Naive B cell (primary cell): ENCODE measurements around the gene CMSS1. TPM values are rescaled to one million over a fixed set of nuclear protein-coding genes. Genes with fewer than 3 reads are reported as not detected.

Experiments used
- ATAC-seq, 2 donors: fragments of 150-1000 bp; cut with Tn5 transposase; 2 replicates each; pipeline ENCODE4 v1.10.0; 2021; ENCODE audit warnings: low read depth in 2 of 2, mild to moderate bottlenecking in 2 of 2, moderate library complexity in 2 of 2
- DNase-seq: peaks from one replicate; pipeline ENCODE4 v3.0.0; 2022
- H3K27ac Mint-ChIP-seq, 6 donors: one replicate each; pipeline ENCODE4 v1.8.0; 2020 to 2022; ENCODE audit warnings: mild to moderate bottlenecking in 6 of 6, mixed read lengths in 6 of 6, moderate library complexity in 5 of 6, inconsistent platforms in 2 of 6
- H3K27me3 Mint-ChIP-seq, 3 donors: one replicate each; pipeline ENCODE4 v1.8.0; 2021 to 2022; ENCODE audit warnings: mixed read lengths in 3 of 3, mild to moderate bottlenecking in 1 of 3
- H3K36me3 Mint-ChIP-seq, 2 donors: one replicate each; pipeline ENCODE4 v1.8.0; 2020 to 2022; ENCODE audit warnings: mixed read lengths in 2 of 2, inconsistent platforms in 1 of 2, mild to moderate bottlenecking in 1 of 2
- H3K4me1 Mint-ChIP-seq, 3 donors: one replicate each; pipeline ENCODE4 v1.8.0; 2020 to 2022; ENCODE audit warnings: mixed read lengths in 3 of 3, inconsistent platforms in 1 of 3, mild to moderate bottlenecking in 1 of 3, moderate library complexity in 1 of 3
- H3K4me3 Mint-ChIP-seq, 8 donors: one replicate each; pipeline ENCODE4 v1.8.0; 2020 to 2022; ENCODE audit warnings: mild to moderate bottlenecking in 8 of 8, mixed read lengths in 8 of 8, moderate library complexity in 8 of 8, inconsistent platforms in 2 of 8
- H3K9me3 Mint-ChIP-seq, 7 donors: one replicate each; pipeline ENCODE4 v1.8.0; 2020 to 2022; ENCODE audit warnings: mixed read lengths in 7 of 7, mild to moderate bottlenecking in 5 of 7, inconsistent platforms in 2 of 7, moderate library complexity in 1 of 7
- polyA plus RNA-seq, 6 donors: library from polyadenylated mRNA; unstranded; fragments of 300-500 nt; fragmentation: Illumina TruSeq; gene quantifications; one replicate each; pipeline ENCODE4 v1.2.3, GENCODE V29; 2021; ENCODE audit warnings: low read depth in 6 of 6

CMSS1 gene
- polyA plus RNA-seq, 6 donors from 2014 or later = 18.6 to 80.3 (median 26.7) TPM

DNA sequence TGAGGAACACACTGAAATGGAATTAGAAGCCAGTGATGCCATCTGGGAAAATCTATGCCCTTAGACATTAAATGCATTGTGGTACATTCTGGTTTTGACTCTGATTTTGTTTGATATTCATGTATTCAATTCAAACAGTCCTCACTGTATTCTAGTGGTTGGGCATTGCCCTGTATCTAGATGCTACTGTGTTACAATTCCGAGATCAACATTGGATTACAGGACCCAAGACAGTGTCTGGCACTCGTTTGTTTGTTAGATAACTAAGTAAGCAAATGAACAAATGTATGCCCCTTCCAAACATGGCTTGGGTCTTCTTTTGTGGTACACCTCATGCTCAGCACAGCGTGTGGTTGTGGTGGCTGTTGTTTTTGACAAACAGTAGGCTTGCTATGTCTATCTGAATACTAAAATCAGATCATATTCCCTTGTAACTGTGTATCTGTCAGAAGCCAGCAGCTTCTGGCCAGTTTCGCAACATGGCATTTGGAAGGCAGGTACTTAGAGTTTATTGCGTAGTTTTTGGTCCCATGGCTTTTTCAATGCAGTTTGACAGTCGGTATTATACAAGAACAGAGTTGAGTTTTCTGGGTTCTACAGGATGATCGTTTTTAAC lies 290.9 kb downstream of the CMSS1 start:
- Mint-ChIP-seq H3K36me3 (no peaks in the 10 kb centered on the region), H3K4me3 (no peak overlapping the region), H3K4me1 (peaks cover 14 to 25% (median 21%) of the 10 kb centered on the region in 3 donors), H3K27ac (no peak overlapping the region), H3K27me3 (no peaks in the 10 kb centered on the region), H3K9me3 (no peaks in the 10 kb centered on the region)
- no peak for DNase-seq
- no peak for ATAC-seq

GRCh38 chr3:100110162-100110561 lies 292.5 kb downstream of the CMSS1 start:
- H3K36me3 Mint-ChIP-seq = no peaks in the 10 kb centered on the region
- H3K4me1 Mint-ChIP-seq = peaks cover 8 to 10% (median 8%) of the 10 kb centered on the region in 3 donors
- H3K9me3 Mint-ChIP-seq = no peaks in the 10 kb centered on the region
- no peak for DNase-seq
- no peak overlapping the region for H3K4me3 Mint-ChIP-seq
- no peak for ATAC-seq
- H3K27me3 Mint-ChIP-seq = no peaks in the 10 kb centered on the region
- H3K27ac Mint-ChIP-seq = no peak overlapping the region

DNA sequence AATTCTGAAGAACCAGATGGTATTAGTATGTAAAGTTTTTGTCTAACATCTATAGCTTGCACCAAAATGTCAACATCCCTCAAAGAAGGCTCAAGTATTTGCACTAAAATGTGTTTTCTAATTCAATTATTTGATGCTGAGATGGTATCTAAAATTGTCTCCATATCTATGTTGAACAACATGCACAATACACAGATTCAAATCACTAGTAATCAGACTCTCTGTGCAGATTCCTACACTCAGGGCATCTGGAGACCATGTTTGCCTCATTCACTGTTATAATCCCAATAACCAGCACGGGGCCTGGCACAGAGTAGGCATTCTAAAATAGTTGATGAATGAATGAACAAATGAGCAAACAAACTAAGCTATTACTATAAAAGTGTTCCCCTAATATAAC lies 294.1 kb downstream of the CMSS1 start:
- Mint-ChIP-seq H3K36me3 (no peaks in the 10 kb centered on the region), H3K4me1 (no peaks in the 10 kb centered on the region), H3K4me3 (no peak overlapping the region), H3K9me3 (no peaks in the 10 kb centered on the region), H3K27me3 (no peaks in the 10 kb centered on the region), H3K27ac (no peak overlapping the region)
- no peak for DNase-seq
- ATAC-seq = no peak

GRCh38 chr3:100113723-100114412 lies 296.2 kb downstream of the CMSS1 start:
- no peaks in the 10 kb centered on the region for H3K27me3 Mint-ChIP-seq
- no peak overlapping the region for H3K4me3 Mint-ChIP-seq
- H3K27ac Mint-ChIP-seq = no peak overlapping the region
- DNase-seq (no peak), ATAC-seq (no peak)
- no peaks in the 10 kb centered on the region for H3K4me1 Mint-ChIP-seq
- H3K36me3 Mint-ChIP-seq = no peaks in the 10 kb centered on the region
- no peaks in the 10 kb centered on the region for H3K9me3 Mint-ChIP-seq

DNA sequence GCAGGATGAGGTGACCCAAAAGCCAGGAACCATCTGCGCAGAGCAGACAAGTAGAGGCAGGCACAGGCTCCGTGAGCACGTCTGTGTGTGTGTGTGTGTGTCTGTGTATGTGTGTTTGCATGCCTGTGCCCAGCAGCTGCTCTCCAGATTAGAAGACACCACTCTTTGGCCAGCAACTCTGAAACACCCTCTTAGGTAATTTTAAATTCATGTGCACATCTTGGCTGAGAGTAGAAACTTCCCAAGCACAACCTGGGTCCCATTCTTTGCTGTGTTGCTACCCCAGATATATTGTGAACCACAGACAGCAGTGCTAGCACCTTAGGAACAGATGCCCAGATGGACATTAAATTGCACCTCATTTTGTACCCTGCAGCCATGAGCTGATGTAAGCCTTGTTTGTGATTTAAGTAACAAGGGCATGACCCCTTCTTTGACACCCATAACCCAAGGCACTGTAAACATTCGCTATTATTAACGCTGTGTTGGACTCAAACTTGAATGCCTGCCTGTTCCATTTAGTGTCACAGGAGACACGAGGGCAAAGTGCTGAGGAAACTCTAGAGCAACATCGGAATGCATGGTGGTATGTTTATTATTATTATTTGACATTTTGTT lies 296.9 kb downstream of the CMSS1 start, which contains the start of gene FILIP1L:
Gene FILIP1L, minus strand, starts transcription at position 89 of the 618 bp plus-strand sequence.
- Mint-ChIP-seq H3K9me3 (no peaks in the 10 kb centered on the region), H3K27me3 (no peaks in the 10 kb centered on the region), H3K36me3 (no peaks in the 10 kb centered on the region), H3K4me3 (no peak within 1 kb of the TSS), H3K4me1 (no peaks in the 10 kb centered on the region), H3K27ac (peak within 1 kb of the TSS in 1 of 6 donors; percentile 49)
- ATAC-seq = no peak
- DNase-seq = no peak

DNA sequence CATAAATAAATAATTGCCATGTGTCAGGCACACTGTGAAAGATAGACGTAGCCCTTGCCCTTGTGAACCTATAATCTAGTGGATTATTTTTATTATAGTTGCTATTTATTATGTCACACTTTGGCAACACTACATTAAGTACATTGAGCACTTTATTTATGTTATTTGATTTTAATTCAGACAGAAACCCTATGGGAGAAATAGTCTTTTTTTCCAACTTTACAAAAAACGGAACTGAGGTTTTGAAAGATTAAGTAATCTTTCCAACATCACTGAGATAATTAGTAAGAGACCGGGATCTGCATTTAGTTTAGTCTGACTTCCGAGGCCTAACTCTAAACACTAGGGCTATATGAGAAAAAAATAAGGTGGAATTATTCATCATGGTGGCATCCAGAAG lies 299.4 kb downstream of the CMSS1 start:
- no peaks in the 10 kb centered on the region for H3K9me3 Mint-ChIP-seq
- DNase-seq (no peak), ATAC-seq (no peak)
- H3K27me3 Mint-ChIP-seq = no peaks in the 10 kb centered on the region
- no peak overlapping the region for H3K27ac Mint-ChIP-seq
- H3K4me3 Mint-ChIP-seq = no peak overlapping the region
- no peaks in the 10 kb centered on the region for H3K36me3 Mint-ChIP-seq
- H3K4me1 Mint-ChIP-seq = peaks cover 0 to 4% (median 0%) of the 10 kb centered on the region in 3 donors

DNA sequence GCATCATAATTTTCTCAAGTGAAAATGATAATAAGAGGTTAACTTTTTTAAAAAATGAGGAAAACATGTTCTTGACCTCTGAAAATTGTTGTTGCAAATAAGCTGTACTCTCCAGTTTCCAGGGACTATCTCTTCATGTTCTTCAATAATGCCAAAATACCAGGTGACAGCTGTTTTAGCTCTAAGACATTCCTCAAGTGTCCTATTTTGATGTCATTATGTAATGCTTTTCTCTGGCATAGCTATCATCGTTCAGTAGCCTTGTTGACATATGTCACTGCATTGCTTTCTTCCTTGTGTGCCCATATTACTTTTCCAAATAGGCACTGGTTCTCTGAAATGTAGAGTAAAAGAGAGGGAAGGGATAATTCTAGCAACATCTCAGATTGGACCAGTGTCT lies 302.4 kb downstream of the CMSS1 start:
- peaks cover 0 to 4% (median 0%) of the 10 kb centered on the region in 3 donors for H3K4me1 Mint-ChIP-seq
- DNase-seq (no peak), ATAC-seq (no peak)
- no peaks in the 10 kb centered on the region for H3K27me3 Mint-ChIP-seq
- no peaks in the 10 kb centered on the region for H3K9me3 Mint-ChIP-seq
- no peaks in the 10 kb centered on the region for H3K36me3 Mint-ChIP-seq
- H3K27ac Mint-ChIP-seq = no peak overlapping the region
- no peak overlapping the region for H3K4me3 Mint-ChIP-seq

DNA sequence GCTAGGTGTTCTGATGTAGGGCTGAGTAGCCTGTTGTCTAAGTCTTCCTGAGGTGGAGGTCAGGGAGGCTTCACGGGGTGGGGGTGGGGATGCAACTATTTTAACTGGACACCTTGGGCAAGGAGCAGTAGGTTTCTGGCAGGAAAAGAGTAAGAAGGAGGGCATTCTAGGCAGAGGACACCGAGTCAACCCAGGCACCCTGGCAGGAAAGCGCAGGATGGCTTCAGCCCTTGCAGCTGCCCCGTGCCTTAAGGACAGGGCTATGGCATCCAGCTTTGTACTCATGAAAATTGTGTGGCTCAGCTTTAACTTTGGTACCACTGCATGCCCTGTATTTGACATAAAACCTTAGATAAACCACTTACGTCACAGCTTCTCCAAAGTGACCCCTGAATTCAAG lies 303.0 kb downstream of the CMSS1 start:
- H3K4me1 Mint-ChIP-seq = peaks cover 0 to 4% (median 0%) of the 10 kb centered on the region in 3 donors
- ATAC-seq (no peak), DNase-seq (no peak)
- H3K9me3 Mint-ChIP-seq = no peaks in the 10 kb centered on the region
- no peak overlapping the region for H3K4me3 Mint-ChIP-seq
- H3K36me3 Mint-ChIP-seq = no peaks in the 10 kb centered on the region
- H3K27me3 Mint-ChIP-seq = no peaks in the 10 kb centered on the region
- no peak overlapping the region for H3K27ac Mint-ChIP-seq

GRCh38 chr3:100122321-100122720 lies 304.7 kb downstream of the CMSS1 start:
- Mint-ChIP-seq H3K27me3 (no peaks in the 10 kb centered on the region), H3K4me3 (no peak overlapping the region), H3K36me3 (no peaks in the 10 kb centered on the region), H3K27ac (no peak overlapping the region), H3K9me3 (no peaks in the 10 kb centered on the region), H3K4me1 (peaks cover 0 to 4% (median 0%) of the 10 kb centered on the region in 3 donors)
- no peak for DNase-seq
- ATAC-seq = no peak

DNA sequence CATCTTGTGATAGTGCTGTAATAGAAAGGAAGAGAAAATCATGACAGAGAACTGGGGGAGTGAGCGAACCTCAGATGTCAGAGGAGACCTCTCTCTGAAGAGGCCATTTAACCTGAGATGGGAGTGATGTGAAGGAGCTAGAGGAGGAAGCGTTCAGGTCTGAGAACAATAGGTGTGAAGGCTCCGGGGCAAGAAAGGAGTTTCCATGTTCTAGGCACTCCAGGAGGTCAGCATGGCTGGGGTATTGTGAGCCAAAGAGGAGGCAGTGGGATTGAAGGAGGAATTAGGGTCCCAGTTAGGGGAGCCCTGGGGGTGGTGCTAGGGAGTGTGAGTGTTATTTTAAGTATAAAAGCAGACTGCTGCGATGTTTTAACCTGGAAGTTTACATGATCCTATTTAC lies 305.4 kb downstream of the CMSS1 start:
- H3K4me3 Mint-ChIP-seq = no peak overlapping the region
- H3K27ac Mint-ChIP-seq = peak overlapping the region in 2 of 6 donors; percentile 26 to 90
- H3K4me1 Mint-ChIP-seq = peaks cover 0 to 6% (median 0%) of the 10 kb centered on the region in 3 donors
- no peaks in the 10 kb centered on the region for H3K9me3 Mint-ChIP-seq
- ATAC-seq (no peak), DNase-seq (no peak)
- no peaks in the 10 kb centered on the region for H3K27me3 Mint-ChIP-seq
- H3K36me3 Mint-ChIP-seq = no peaks in the 10 kb centered on the region

DNA sequence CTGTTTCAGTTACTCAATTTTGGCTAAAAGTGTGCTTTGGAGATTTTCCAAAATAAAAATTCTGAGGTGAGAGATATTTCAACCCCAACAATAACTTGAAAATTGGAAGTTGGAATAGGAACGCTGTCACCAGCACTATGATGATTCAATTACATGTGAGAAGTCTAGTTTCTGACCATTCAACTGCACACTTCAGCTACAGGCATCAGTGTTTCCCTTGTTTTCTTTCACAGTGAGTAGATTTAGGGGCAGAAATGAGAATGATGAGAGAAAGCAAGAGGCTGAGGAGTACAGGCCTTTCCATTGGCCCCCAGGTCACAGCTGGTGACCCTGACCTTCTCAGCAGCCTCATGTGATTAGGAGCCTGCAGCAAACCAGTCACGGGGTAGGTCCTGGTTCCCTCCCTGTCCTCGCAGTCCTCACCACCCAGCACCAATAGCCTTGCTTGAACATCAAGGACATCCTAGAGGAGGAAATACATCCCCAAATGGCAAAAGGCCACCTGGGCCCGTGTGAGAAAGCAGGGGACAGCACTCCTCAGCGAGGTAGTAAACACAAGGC lies 306.6 kb downstream of the CMSS1 start:
- no peak for ATAC-seq
- Mint-ChIP-seq H3K4me1 (peaks cover 0 to 6% (median 0%) of the 10 kb centered on the region in 3 donors), H3K27me3 (no peaks in the 10 kb centered on the region), H3K4me3 (no peak overlapping the region), H3K27ac (no peak overlapping the region), H3K9me3 (no peaks in the 10 kb centered on the region), H3K36me3 (no peaks in the 10 kb centered on the region)
- no peak for DNase-seq

GRCh38 chr3:100125161-100125938 lies 307.7 kb downstream of the CMSS1 start:
- Mint-ChIP-seq H3K36me3 (no peaks in the 10 kb centered on the region), H3K27me3 (no peaks in the 10 kb centered on the region), H3K9me3 (no peaks in the 10 kb centered on the region), H3K4me1 (peaks cover 0 to 10% (median 6%) of the 10 kb centered on the region in 3 donors), H3K4me3 (no peak overlapping the region), H3K27ac (no peak overlapping the region)
- ATAC-seq (no peak), DNase-seq (no peak)

DNA sequence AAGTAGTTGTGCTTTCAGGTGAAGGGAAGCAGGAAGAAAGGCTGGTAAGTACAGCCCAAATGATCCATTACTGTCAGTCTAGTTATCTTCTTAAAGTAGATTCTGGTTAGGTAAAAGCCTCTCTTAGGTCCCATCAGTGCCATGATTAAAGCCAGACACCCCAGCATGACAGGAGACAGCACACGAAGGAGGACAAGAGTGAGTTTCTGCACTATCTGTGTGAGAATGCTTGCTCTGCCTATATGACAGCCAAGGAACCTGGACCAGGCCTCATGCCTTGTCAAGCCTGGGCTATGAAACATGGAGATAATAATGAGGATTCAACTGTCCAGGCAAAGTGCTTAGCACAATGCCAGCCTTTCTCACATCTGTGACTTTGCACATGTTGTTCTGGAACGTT lies 310.1 kb downstream of the CMSS1 start:
- no peaks in the 10 kb centered on the region for H3K9me3 Mint-ChIP-seq
- DNase-seq = no peak

More for the DNA sequence above, 310.1 kb downstream of the CMSS1 start:
- no peak for ATAC-seq
- no peaks in the 10 kb centered on the region for H3K36me3 Mint-ChIP-seq
- no peak overlapping the region for H3K27ac Mint-ChIP-seq
- H3K27me3 Mint-ChIP-seq = no peaks in the 10 kb centered on the region
- H3K4me3 Mint-ChIP-seq = no peak overlapping the region
- H3K4me1 Mint-ChIP-seq = peaks cover 0 to 12% (median 6%) of the 10 kb centered on the region in 3 donors
